Measurements from ENCODE around the gene CARNS1.

Gene CARNS1

GRCh38 chr11:67416416-67417335, 1.2 kb downstream of the CARNS1 start:
- H3K27me3 ChIP-seq (ENCODE audit: insufficient read depth, poor library complexity, severe bottlenecking): no peaks in the 10 kb centered on the region
- no peak overlapping the region for H3K4me3 ChIP-seq (replicated peaks; ENCODE audit: insufficient read depth, low read length)
- no peak for TF ChIP-seq POLR2AphosphoS5 (IDR thresholded peaks at IDR 0.05; ENCODE audit: low read depth)
- TF ChIP-seq GABPA (IDR thresholded peaks at IDR 0.05; ENCODE audit: low read depth): no peak
- TF ChIP-seq, protein P1, sequence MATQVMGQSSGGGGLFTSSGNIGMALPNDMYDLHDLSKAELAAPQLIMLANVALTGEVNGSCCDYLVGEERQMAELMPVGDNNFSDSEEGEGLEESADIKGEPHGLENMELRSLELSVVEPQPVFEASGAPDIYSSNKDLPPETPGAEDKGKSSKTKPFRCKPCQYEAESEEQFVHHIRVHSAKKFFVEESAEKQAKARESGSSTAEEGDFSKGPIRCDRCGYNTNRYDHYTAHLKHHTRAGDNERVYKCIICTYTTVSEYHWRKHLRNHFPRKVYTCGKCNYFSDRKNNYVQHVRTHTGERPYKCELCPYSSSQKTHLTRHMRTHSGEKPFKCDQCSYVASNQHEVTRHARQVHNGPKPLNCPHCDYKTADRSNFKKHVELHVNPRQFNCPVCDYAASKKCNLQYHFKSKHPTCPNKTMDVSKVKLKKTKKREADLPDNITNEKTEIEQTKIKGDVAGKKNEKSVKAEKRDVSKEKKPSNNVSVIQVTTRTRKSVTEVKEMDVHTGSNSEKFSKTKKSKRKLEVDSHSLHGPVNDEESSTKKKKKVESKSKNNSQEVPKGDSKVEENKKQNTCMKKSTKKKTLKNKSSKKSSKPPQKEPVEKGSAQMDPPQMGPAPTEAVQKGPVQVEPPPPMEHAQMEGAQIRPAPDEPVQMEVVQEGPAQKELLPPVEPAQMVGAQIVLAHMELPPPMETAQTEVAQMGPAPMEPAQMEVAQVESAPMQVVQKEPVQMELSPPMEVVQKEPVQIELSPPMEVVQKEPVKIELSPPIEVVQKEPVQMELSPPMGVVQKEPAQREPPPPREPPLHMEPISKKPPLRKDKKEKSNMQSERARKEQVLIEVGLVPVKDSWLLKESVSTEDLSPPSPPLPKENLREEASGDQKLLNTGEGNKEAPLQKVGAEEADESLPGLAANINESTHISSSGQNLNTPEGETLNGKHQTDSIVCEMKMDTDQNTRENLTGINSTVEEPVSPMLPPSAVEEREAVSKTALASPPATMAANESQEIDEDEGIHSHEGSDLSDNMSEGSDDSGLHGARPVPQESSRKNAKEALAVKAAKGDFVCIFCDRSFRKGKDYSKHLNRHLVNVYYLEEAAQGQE (IDR thresholded peaks at IDR 0.05; ENCODE audit: insufficient replicate concordance, low read depth): no peak
- TF ChIP-seq SPI1 (IDR thresholded peaks at IDR 0.05; ENCODE audit: borderline replicate concordance, low read depth): no peak
- TF ChIP-seq, protein P2, sequence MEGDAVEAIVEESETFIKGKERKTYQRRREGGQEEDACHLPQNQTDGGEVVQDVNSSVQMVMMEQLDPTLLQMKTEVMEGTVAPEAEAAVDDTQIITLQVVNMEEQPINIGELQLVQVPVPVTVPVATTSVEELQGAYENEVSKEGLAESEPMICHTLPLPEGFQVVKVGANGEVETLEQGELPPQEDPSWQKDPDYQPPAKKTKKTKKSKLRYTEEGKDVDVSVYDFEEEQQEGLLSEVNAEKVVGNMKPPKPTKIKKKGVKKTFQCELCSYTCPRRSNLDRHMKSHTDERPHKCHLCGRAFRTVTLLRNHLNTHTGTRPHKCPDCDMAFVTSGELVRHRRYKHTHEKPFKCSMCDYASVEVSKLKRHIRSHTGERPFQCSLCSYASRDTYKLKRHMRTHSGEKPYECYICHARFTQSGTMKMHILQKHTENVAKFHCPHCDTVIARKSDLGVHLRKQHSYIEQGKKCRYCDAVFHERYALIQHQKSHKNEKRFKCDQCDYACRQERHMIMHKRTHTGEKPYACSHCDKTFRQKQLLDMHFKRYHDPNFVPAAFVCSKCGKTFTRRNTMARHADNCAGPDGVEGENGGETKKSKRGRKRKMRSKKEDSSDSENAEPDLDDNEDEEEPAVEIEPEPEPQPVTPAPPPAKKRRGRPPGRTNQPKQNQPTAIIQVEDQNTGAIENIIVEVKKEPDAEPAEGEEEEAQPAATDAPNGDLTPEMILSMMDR (IDR thresholded peaks at IDR 0.05; ENCODE audit: insufficient read depth, low read length): no peak
- H3K27ac ChIP-seq (replicated peaks): no peak overlapping the region
- peak in 1 of 2 experiments; percentile 68 for DNase-seq (ENCODE audit: low read depth in 1 of 2, low spot score in 1 of 2)

DNA sequence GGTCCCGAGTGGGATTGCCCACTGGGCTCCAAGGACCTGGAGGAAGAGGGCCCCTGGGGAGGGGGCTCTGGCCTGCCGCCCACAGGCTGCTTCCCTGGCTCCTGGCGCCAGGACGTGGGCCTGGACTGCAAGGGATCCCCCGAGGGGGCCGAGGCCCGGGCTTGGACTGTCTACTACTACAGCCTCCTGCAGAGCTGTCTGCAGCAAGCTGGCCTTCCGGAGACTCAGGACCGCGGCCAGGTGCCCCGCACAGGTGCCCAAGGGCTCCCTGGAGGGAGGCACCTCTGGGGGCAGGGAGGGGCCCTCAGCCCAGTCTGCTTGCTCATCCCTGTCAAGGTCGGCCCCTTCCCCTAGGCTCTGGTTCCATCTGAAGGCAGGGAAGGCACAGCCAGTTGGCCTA, 1.9 kb downstream of the CARNS1 start:
- H3K27me3 ChIP-seq (ENCODE audit: insufficient read depth, poor library complexity, severe bottlenecking): no peaks in the 10 kb centered on the region
- TF ChIP-seq SPI1 (IDR thresholded peaks at IDR 0.05; ENCODE audit: borderline replicate concordance, low read depth): no peak
- TF ChIP-seq, protein P2 (IDR thresholded peaks at IDR 0.05; ENCODE audit: insufficient read depth, low read length): no peak
- no peak for TF ChIP-seq GABPA (IDR thresholded peaks at IDR 0.05; ENCODE audit: low read depth)
- no peak for TF ChIP-seq POLR2AphosphoS5 (IDR thresholded peaks at IDR 0.05; ENCODE audit: low read depth)
- TF ChIP-seq, protein P1 (IDR thresholded peaks at IDR 0.05; ENCODE audit: insufficient replicate concordance, low read depth): no peak

DNA sequence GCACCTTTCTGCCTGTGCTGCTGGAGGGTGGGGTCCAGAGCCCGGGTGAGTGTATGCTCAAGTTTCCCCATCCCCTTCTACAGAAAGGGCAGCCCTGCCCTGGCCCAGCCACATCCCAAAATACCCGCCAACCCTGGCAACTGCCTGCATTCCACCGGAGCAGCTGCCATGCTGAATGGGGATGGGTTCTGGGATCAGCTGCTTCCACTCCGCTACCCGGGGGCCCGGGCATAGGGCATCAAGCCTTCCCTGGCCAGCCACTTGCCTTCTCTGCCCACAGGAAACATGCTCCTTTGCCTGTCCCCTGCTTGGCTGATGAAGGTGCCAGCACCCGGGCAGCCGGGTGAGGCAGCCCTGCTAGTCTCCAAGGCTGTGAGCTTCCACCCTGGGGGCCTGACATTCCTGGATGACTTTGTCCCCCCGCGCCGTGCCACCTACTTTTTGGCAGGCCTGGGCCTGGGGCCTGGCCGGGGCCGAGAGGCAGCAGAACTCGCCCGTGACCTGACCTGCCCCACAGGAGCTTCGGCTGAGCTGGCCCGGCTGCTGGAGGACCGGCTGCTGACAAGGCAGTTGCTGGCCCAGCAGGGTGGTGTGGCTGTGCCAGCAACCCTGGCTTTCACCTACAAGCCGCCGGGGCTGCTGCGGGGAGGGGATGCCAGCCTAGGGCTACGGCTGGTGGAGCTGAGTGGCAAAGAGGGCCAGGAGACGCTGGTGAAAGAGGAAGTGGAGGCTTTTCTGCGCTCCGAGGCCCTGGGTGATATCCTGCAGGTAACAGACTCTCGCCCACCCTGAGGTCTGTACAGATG, 3.2 kb downstream of the CARNS1 start:
- Histone ChIP-seq H3K4me3 (replicated peaks; ENCODE audit: insufficient read depth, low read length) (no peak overlapping the region), H3K27me3 (ENCODE audit: insufficient read depth, poor library complexity, severe bottlenecking) (no peaks in the 10 kb centered on the region), H3K27ac (replicated peaks) (no peak overlapping the region; the same call in 1 of the 2 replicates)
- DNase-seq (ENCODE audit: low read depth in 1 of 2, low spot score in 1 of 2): peak in 1 of 2 experiments; percentile 74
- TF ChIP-seq GABPA (IDR thresholded peaks at IDR 0.05; ENCODE audit: low read depth) (no peak), SPI1 (IDR thresholded peaks at IDR 0.05; ENCODE audit: borderline replicate concordance, low read depth) (peak; percentile 97)

More for the DNA sequence above, 1.9 kb downstream of the CARNS1 start:
- H3K4me3 ChIP-seq (replicated peaks; ENCODE audit: insufficient read depth, low read length): no peak overlapping the region
- H3K27ac ChIP-seq (replicated peaks): no peak overlapping the region
- no peak for DNase-seq (ENCODE audit: low read depth in 1 of 2, low spot score in 1 of 2)

Data from HL-60 (cell line).